Measurements from ENCODE around the gene SGSM2. TPM values are rescaled to one million over a fixed set of nuclear protein-coding genes. Genes with fewer than 3 reads are reported as not detected.

The SGSM2 gene
- total and polyA plus RNA-seq, 2 of the 8 experiments (the other 6 are each of a cell fraction or from before 2014, with no cell fraction given) = 44.5 to 77.7 TPM

DNA sequence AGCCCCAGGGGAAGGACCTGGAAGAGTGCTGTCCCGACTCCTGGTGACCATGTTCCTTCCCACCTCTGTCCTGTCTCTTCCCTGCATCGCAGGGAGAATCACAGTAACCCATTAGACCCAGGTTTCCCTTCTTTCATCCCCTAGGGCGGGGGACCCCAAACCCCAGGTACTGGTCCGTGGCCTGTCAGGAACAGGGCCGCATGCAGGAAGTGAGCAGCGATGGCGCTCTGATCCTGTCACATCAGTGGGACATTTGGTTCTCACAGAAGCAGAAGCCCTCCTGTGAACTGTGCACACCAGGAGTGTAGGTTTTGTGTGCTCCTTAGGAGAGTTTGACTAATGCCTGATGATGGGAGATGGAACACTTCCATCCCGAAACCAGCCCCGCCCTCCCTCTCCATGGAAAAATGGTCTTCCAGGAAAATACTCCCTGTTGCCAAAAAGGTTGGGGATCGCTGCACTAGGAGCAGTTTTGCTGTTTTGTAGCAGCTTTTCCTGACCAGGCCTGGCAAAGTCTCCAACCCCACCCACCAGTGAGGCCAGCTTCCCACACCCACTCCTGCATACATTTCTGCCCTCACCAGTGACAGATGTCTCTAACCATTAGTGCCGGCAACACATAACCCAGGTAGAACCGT lies 53.0 kb downstream of the SGSM2 start:
- peaks cover 0 to 8% (median 5%) of the 10 kb centered on the region in 4 experiments; a peak in 3 of 8 replicates for H3K36me3 ChIP-seq (ENCODE audit: control insufficient read depth in 2 of 4, insufficient read depth in 4 of 4, low read length in 3 of 4)
- peaks cover 0 to 25% of the 10 kb centered on the region in 2 experiments; a peak in 1 of 4 replicates for H3K79me2 ChIP-seq (ENCODE audit: control insufficient read depth in 1 of 2, insufficient read depth in 2 of 2, low read length in 2 of 2)
- WGBS, 2 experiments (ENCODE audit: extremely low coverage in 1 of 2, insufficient coverage in 1 of 2, insufficient read length in 1 of 2, insufficient replicate concordance in 2 of 2, low coverage in 1 of 2, low lambda C conversion rate in 2 of 2, missing lambda C conversion rate in 1 of 2) = 89% methylated on average over 11 of the region's 12 CpGs; no CpG with 5 or more reads in 1 of the 2 experiments
- no peak overlapping the region for H2BK20ac ChIP-seq (ENCODE audit: low read length)
- H2BK120ac ChIP-seq (replicated peaks; ENCODE audit: low read depth, low read length) = no peak overlapping the region
- H3K4me2 ChIP-seq (ENCODE audit: insufficient read depth in 1 of 2, low read depth in 2 of 2, low read length in 2 of 2) = no peak overlapping the region
- no peaks in the 10 kb centered on the region for H3K27me3 ChIP-seq (replicated peaks in 1 of 4; ENCODE audit: control insufficient read depth in 3 of 4, extremely low read depth in 1 of 4, insufficient read depth in 3 of 4, low read length in 3 of 4)
- CTCF ChIA-PET (ENCODE audit: partially characterized antibody) = interaction anchor here (0.8 to 3.7 kb wide), 3 partner anchors 8 to 26 kb away, joined by 5 to 48 read pairs (median 17); no protein-coding TSS in a partner anchor
- H3K4me1 ChIP-seq (replicated peaks in 1 of 4; ENCODE audit: control insufficient read depth in 3 of 4, insufficient read depth in 4 of 4, low read length in 3 of 4) = peaks cover 4 to 19% (median 9%) of the 10 kb centered on the region in 4 experiments
- H2AFZ ChIP-seq (ENCODE audit: low read length) = no peak overlapping the region
- no peak overlapping the region for H3K27ac ChIP-seq (ENCODE audit: low read depth, low read length)
- no peak overlapping the region for H2BK12ac ChIP-seq (ENCODE audit: low read depth, low read length)
- H3K14ac ChIP-seq (ENCODE audit: insufficient read length) = no peak overlapping the region
- no peak overlapping the region for H3K9ac ChIP-seq (replicated peaks in 1 of 4; ENCODE audit: extremely low read depth in 1 of 4, low read depth in 3 of 4, low read length in 3 of 4)
- no peak overlapping the region for H3K4me3 ChIP-seq (ENCODE audit: extremely low read depth in 1 of 4, insufficient read depth in 2 of 4, low read depth in 3 of 4, low read length in 4 of 4)
- no peak overlapping the region for H2BK5ac ChIP-seq (ENCODE audit: low read depth, low read length)
- peaks cover 9 to 10% of the 10 kb centered on the region in 2 experiments for H4K20me1 ChIP-seq (replicated peaks in 1 of 2; ENCODE audit: control insufficient read depth in 1 of 2, insufficient read depth in 2 of 2, low read length in 2 of 2)
- FAIRE-seq (no peak), DNase-seq (ENCODE audit: low read depth in 1 of 2, low spot score in 2 of 2) (no peak)
- H3K79me1 ChIP-seq (ENCODE audit: low read depth, low read length) = peaks cover 9% of the 10 kb centered on the region; the same call in 1 of the 2 replicates
- no peak overlapping the region for H3K23ac ChIP-seq (ENCODE audit: insufficient read length)
- H4K91ac ChIP-seq (replicated peaks; ENCODE audit: insufficient read length, low read length) = no peak overlapping the region
- POLR2A ChIA-PET (ENCODE audit: partially characterized antibody) = interaction anchor here (0.7 to 15.4 kb wide), 4 partner anchors 8 to 35 kb away, joined by 3 to 193 read pairs (median 14); partner anchors contain the start of gene MNT
- H4K5ac ChIP-seq (ENCODE audit: insufficient read length, low read depth, low read length) = no peak overlapping the region
- peaks cover 10% of the 10 kb centered on the region; the same call in 1 of the 2 replicates for H3K23me2 ChIP-seq (ENCODE audit: low read depth, low read length)
- H3K9me3 ChIP-seq (ENCODE audit: insufficient read depth in 2 of 2, low read depth in 1 of 2, low read length in 1 of 2) = no peaks in the 10 kb centered on the region
- H3K56ac ChIP-seq (replicated peaks; ENCODE audit: insufficient read length, low read depth, low read length) = no peak overlapping the region
- no peak overlapping the region for H2BK15ac ChIP-seq (ENCODE audit: low read length)
- no peak overlapping the region for H3K18ac ChIP-seq (ENCODE audit: extremely low read depth, low read length)
- H4K8ac ChIP-seq (ENCODE audit: extremely low read depth, insufficient read depth, low read length) = no peak overlapping the region; the same call in 1 of the 2 replicates
- H2AK5ac ChIP-seq (ENCODE audit: low read depth, low read length) = no peak overlapping the region
- H3K4ac ChIP-seq (replicated peaks; ENCODE audit: insufficient read length, low read depth, low read length) = no peak overlapping the region
- no peak for TF ChIP-seq RBBP5 (IDR thresholded peaks at IDR 0.05; ENCODE audit: borderline replicate concordance, low read depth, low read length)
- no peak for TF ChIP-seq NRF1 (IDR thresholded peaks at IDR 0.05; ENCODE audit: low read depth, low read length)
- no peak for TF ChIP-seq BRCA1 (IDR thresholded peaks at IDR 0.05; ENCODE audit: low read depth, low read length)
- no peak for TF ChIP-seq RAD21 (IDR thresholded peaks at IDR 0.05 in 1 of 2, conservative IDR thresholded peaks at IDR 0.05 in 1 of 2; ENCODE audit: low read depth in 2 of 2, low read length in 2 of 2)
- TF ChIP-seq CBX5 (IDR thresholded peaks at IDR 0.05; ENCODE audit: low read depth, low read length) = no peak
- no peak for TF ChIP-seq RXRA (IDR thresholded peaks at IDR 0.05; ENCODE audit: insufficient read depth, low read depth, low read length)
- TF ChIP-seq, protein P1, sequence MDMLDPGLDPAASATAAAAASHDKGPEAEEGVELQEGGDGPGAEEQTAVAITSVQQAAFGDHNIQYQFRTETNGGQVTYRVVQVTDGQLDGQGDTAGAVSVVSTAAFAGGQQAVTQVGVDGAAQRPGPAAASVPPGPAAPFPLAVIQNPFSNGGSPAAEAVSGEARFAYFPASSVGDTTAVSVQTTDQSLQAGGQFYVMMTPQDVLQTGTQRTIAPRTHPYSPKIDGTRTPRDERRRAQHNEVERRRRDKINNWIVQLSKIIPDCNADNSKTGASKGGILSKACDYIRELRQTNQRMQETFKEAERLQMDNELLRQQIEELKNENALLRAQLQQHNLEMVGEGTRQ (IDR thresholded peaks at IDR 0.05; ENCODE audit: low read length) = no peak
- TF ChIP-seq, protein P2, sequence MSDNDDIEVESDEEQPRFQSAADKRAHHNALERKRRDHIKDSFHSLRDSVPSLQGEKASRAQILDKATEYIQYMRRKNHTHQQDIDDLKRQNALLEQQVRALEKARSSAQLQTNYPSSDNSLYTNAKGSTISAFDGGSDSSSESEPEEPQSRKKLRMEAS (IDR thresholded peaks at IDR 0.05) = no peak
- TF ChIP-seq, protein P3, sequence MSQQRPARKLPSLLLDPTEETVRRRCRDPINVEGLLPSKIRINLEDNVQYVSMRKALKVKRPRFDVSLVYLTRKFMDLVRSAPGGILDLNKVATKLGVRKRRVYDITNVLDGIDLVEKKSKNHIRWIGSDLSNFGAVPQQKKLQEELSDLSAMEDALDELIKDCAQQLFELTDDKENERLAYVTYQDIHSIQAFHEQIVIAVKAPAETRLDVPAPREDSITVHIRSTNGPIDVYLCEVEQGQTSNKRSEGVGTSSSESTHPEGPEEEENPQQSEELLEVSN (IDR thresholded peaks at IDR 0.05) = no peak
- no peak for TF ChIP-seq CHD1 (IDR thresholded peaks at IDR 0.05; ENCODE audit: low read depth, low read length)

Data from H1 (cell line).